ENCODE measurements around the gene THADA. TPM values are rescaled to one million over a fixed set of nuclear protein-coding genes. Genes with fewer than 3 reads are reported as not detected.
"Not testable (repeated sequence)": the region's sequence is repeated elsewhere in the genome, so short reads cannot be mapped to it uniquely, and the experiment has no call there.

THADA gene
- total and polyA plus RNA-seq, 2 donors (not counting 3 experiments of a cell fraction or from before 2014, with no cell fraction given) = 22.6 to 25.3 TPM

DNA sequence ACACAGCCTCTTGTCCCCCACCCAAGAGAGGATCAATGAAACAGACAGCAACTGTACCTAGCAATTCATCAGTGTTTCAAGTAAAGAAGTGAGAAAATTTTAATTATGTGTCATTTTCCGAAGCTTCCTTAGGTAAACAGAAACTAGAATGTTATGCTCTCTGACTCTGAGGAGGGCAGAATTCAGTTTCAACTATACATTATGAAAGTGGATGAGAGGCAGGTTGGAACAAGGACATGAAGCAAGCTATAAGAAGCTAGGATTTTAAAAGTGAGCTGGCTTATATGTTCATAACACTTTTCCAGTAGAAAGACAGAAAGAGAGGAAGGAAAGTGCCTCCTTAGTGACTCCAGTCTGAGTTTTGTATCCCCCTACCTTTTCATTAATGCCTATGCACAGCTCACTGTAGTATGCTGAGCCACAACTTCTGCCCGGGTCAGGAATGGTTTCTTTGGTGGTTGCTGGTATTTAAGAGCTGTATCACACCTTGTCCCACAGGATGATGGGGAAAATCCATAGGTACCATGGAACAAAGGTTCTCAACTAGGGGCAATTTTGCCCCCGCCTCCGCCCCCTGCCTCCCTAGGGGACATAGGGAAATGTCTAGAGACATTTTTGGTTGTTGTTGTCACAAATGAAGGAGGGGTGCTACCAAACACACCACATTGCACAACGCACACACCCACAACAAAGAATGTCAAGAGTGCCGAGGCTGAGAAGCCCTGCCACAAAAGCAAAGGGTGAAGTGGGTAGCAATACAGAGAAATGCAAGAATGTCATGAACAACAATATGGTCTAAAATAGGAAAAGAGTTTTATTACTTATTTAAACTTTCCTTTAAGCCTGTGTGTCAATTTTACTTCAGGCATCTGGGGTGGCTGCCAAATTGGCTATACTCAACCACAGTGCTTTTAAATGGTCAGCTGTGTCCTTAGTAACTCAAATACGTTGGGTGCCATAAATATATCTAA lies 208.5 kb downstream of the THADA start:
- CTCF ChIA-PET = interaction anchor here (0.7 to 1.6 kb wide), 4 partner anchors 10 to 97 kb away, joined by 3 to 4 read pairs (median 3); no protein-coding TSS in a partner anchor
- intact Hi-C loops (cut with micrococcal nuclease) (no loop called here), dilution Hi-C loops (cut with MboI; ENCODE audit: extremely low pct_ligation_motif_present, low sequenced_read_pairs) (no loop called here)
- peaks cover 7% of the 10 kb centered on the region for H3K4me1 ChIP-seq (ENCODE audit: control insufficient read depth, extremely low read depth, insufficient read depth, low read length)
- TF ChIP-seq FOS (IDR thresholded peaks at IDR 0.05; ENCODE audit: borderline replicate concordance, insufficient read depth, low read length) = no peak
- TF ChIP-seq GATA2 (IDR thresholded peaks at IDR 0.05; ENCODE audit: insufficient read depth, insufficient read length, low read depth, low read length) = no peak
- TF ChIP-seq MYC (IDR thresholded peaks at IDR 0.05; ENCODE audit: low read depth, low read length) = no peak
- no peak for TF ChIP-seq JUN (IDR thresholded peaks at IDR 0.05; ENCODE audit: borderline replicate concordance, insufficient read depth, insufficient read length, low read depth)
- TF ChIP-seq, protein P1, sequence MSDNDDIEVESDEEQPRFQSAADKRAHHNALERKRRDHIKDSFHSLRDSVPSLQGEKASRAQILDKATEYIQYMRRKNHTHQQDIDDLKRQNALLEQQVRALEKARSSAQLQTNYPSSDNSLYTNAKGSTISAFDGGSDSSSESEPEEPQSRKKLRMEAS (IDR thresholded peaks at IDR 0.05; ENCODE audit: insufficient read depth, insufficient read length) = no peak
- TF ChIP-seq, protein P2, sequence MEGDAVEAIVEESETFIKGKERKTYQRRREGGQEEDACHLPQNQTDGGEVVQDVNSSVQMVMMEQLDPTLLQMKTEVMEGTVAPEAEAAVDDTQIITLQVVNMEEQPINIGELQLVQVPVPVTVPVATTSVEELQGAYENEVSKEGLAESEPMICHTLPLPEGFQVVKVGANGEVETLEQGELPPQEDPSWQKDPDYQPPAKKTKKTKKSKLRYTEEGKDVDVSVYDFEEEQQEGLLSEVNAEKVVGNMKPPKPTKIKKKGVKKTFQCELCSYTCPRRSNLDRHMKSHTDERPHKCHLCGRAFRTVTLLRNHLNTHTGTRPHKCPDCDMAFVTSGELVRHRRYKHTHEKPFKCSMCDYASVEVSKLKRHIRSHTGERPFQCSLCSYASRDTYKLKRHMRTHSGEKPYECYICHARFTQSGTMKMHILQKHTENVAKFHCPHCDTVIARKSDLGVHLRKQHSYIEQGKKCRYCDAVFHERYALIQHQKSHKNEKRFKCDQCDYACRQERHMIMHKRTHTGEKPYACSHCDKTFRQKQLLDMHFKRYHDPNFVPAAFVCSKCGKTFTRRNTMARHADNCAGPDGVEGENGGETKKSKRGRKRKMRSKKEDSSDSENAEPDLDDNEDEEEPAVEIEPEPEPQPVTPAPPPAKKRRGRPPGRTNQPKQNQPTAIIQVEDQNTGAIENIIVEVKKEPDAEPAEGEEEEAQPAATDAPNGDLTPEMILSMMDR (IDR thresholded peaks at IDR 0.05; ENCODE audit: extremely low read depth in 1 of 2, insufficient read depth in 1 of 2, low read depth in 1 of 2, low read length in 2 of 2) = no peak
- no peak for TF ChIP-seq EZH2 (IDR thresholded peaks at IDR 0.05; ENCODE audit: borderline replicate concordance, low read depth, low read length, severe bottlenecking)
- no peak overlapping the region for H3K4me3 ChIP-seq (replicated peaks in 1 of 3; ENCODE audit: insufficient read depth in 1 of 3, low read depth in 1 of 3, low read length in 3 of 3)
- H3K4me2 ChIP-seq (ENCODE audit: insufficient read depth, low read length) = peak overlapping the region; percentile 34
- POLR2A ChIA-PET = no interaction called here
- H3K36me3 ChIP-seq (ENCODE audit: control insufficient read depth in 2 of 2, extremely low read depth in 1 of 2, insufficient read depth in 2 of 2, low read length in 2 of 2) = no peaks in the 10 kb centered on the region
- no peak overlapping the region for H3K9ac ChIP-seq (replicated peaks; ENCODE audit: extremely low read depth, insufficient read depth, low read length)
- H3K9me3 ChIP-seq (replicated peaks; ENCODE audit: control insufficient read depth, insufficient read depth, low read length) = no peaks in the 10 kb centered on the region
- FAIRE-seq = peak; percentile 8
- no TSS peak for BruUV-seq (replicated peaks)
- no peaks in the 10 kb centered on the region for H3K79me2 ChIP-seq (ENCODE audit: control insufficient read depth, insufficient read depth, low read length)
- H3K9me1 ChIP-seq (replicated peaks; ENCODE audit: control insufficient read depth, extremely low read depth, insufficient read depth, low read length) = no peaks in the 10 kb centered on the region
- H2AFZ ChIP-seq (ENCODE audit: low read depth, low read length) = no peak overlapping the region
- DNase-seq (ENCODE audit: low read depth, low spot score) = peak; percentile 46
- no peaks in the 10 kb centered on the region for H4K20me1 ChIP-seq (replicated peaks; ENCODE audit: control insufficient read depth, extremely low read depth, insufficient read depth, low read length)
- H3K27ac ChIP-seq (ENCODE audit: insufficient read depth, low read depth, low read length) = no peak overlapping the region
- no peaks in the 10 kb centered on the region for H3K27me3 ChIP-seq (ENCODE audit: control insufficient read depth in 2 of 2, insufficient read depth in 2 of 2, low read length in 2 of 2)

DNA sequence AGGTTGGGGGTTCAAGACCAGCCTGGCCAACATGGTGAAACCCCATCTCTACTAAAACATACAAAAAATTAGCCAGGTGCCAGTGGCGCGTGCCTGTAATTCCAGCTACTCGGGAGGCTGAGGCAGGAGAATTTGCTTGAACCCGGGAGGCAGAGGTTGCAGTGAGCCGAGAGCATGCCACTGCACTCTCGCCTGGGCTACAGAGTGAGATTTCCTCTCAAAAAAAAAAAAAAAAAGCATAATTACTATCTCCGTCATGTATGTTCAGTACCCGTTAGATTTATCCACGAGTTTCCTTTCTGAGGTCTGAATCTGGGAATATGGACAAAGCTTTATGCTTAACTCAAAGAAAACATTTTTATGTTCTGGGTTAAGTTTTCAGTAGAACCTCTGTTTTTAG lies 209.2 kb downstream of the THADA start:
- H3K79me2 ChIP-seq (ENCODE audit: control insufficient read depth, insufficient read depth, low read length); H3K9me1 ChIP-seq (replicated peaks; ENCODE audit: control insufficient read depth, extremely low read depth, insufficient read depth, low read length); H3K9ac ChIP-seq (replicated peaks; ENCODE audit: extremely low read depth, insufficient read depth, low read length); H3K4me1 ChIP-seq (ENCODE audit: control insufficient read depth, extremely low read depth, insufficient read depth, low read length); FAIRE-seq; BruUV-seq (replicated peaks); DNase-seq (ENCODE audit: low read depth, low spot score); H3K27me3 ChIP-seq (ENCODE audit: control insufficient read depth in 2 of 2, insufficient read depth in 2 of 2, low read length in 2 of 2); POLR2A ChIA-PET; H3K4me3 ChIP-seq (replicated peaks in 1 of 3; ENCODE audit: insufficient read depth in 1 of 3, low read depth in 1 of 3, low read length in 3 of 3); H3K36me3 ChIP-seq (ENCODE audit: control insufficient read depth in 2 of 2, extremely low read depth in 1 of 2, insufficient read depth in 2 of 2, low read length in 2 of 2); H4K20me1 ChIP-seq (replicated peaks; ENCODE audit: control insufficient read depth, extremely low read depth, insufficient read depth, low read length); H3K27ac ChIP-seq (ENCODE audit: insufficient read depth, low read depth, low read length); dilution Hi-C loops (cut with MboI; ENCODE audit: extremely low pct_ligation_motif_present, low sequenced_read_pairs); H3K9me3 ChIP-seq (replicated peaks; ENCODE audit: control insufficient read depth, insufficient read depth, low read length); intact Hi-C loops (cut with micrococcal nuclease); H2AFZ ChIP-seq (ENCODE audit: low read depth, low read length): not testable (repeated sequence)
- CTCF ChIA-PET = interaction anchor here (0.7 to 1.6 kb wide), 4 partner anchors 11 to 98 kb away, joined by 3 to 4 read pairs (median 3); no protein-coding TSS in a partner anchor
- peak overlapping the region; percentile 34 for H3K4me2 ChIP-seq (ENCODE audit: insufficient read depth, low read length)

Measured in endothelial cell of umbilical vein (primary cell).